Kidney (tissue), 14 donors: ENCODE measurements around the gene RIPK1. TPM values are rescaled to one million over a fixed set of nuclear protein-coding genes. Genes with fewer than 3 reads are reported as not detected.

Experiments used
- DNase-seq, 5 donors: peaks; one replicate each; pipeline ENCODE4 v3.0.0-alpha.2; 2013 to 2020
- FAIRE-seq: peaks from 2 replicates; lab custom pipeline; 2012; peaks lifted over from hg19 to GRCh38; lab: Jason Lieb, UNC
- H3K27ac ChIP-seq, 2 donors: one replicate each; pipeline ENCODE4 v1.7.0; 2013; ENCODE audit warnings: low read depth in 2 of 2, low read length in 2 of 2, inconsistent platforms in 1 of 2
- H3K27me3 ChIP-seq: one replicate; pipeline ENCODE4 v1.7.1; 2013; ENCODE audit warnings: low read length, inconsistent platforms; ENCODE audit not compliant: control insufficient read depth, insufficient read depth
- H3K36me3 ChIP-seq, 3 donors: one replicate each; pipeline versions ENCODE4 v1.7.0 to v1.7.1; 2013; ENCODE audit warnings: low read length in 3 of 3, control low read depth in 1 of 3, inconsistent platforms in 1 of 3; ENCODE audit not compliant: insufficient read depth in 3 of 3, control insufficient read depth in 2 of 3
- H3K4me1 ChIP-seq, 3 donors: one replicate each; pipeline versions ENCODE4 v1.7.0 to v1.7.1; 2013; ENCODE audit warnings: low read length in 3 of 3, inconsistent platforms in 1 of 3, low read depth in 1 of 3; ENCODE audit not compliant: control insufficient read depth in 2 of 3, insufficient read depth in 2 of 3
- H3K4me3 ChIP-seq, 3 donors: one replicate each; pipeline versions ENCODE4 v1.7.0 to v1.8.1; 2013; ENCODE audit warnings: low read length in 3 of 3, control low read depth in 1 of 3, inconsistent platforms in 1 of 3
- H3K9ac ChIP-seq, 3 donors: one replicate each; pipeline versions ENCODE4 v1.7.0 to v1.7.1; 2013; ENCODE audit warnings: low read length in 3 of 3, control low read depth in 1 of 3, inconsistent platforms in 1 of 3
- H3K9me3 ChIP-seq, 3 donors: one replicate each; pipeline versions ENCODE4 v1.7.0 to v1.7.1; 2013; ENCODE audit warnings: low read length in 3 of 3, control low read depth in 1 of 3, inconsistent platforms in 1 of 3; ENCODE audit not compliant: control insufficient read depth in 2 of 3, insufficient read depth in 1 of 3
- CTCF ChIP-seq: IDR thresholded peaks from 3 replicates; pipeline ENCODE4 v1.5.1; 2012; ENCODE audit warnings: mild to moderate bottlenecking, moderate library complexity, borderline replicate concordance; ENCODE audit not compliant: insufficient read depth; ENCODE audit errors: extremely low read depth
- intact Hi-C: fragments of 100-400 bp; cut with DNase I; formaldehyde crosslinking; loops from one replicate; pipeline ENCODE4 v1.11.1; 2022
- polyA plus RNA-seq: library from polyadenylated mRNA; stranded (reverse); fragments of 350-450 nt; fragmentation: Illumina TruSeq; extraction: RNeasy Lipid Tissue Mini Kit (QIAGEN cat#74804); gene quantifications from one replicate; pipeline ENCODE4 v1.2.3, GENCODE V29; 2014; ENCODE audit warnings: low read depth, low replicate concordance; ENCODE audit not compliant: insufficient read depth
- total RNA-seq: library from RNA; stranded (reverse); fragmentation: NEBNext Ultra II Directional; extraction: Animal tissue kit (Norgen Biotek cat#: 25700); gene quantifications from one replicate; pipeline ENCODE4 v1.2.1, GENCODE V29; 2021
- donor health status: control.
- donor health status: control.
- donor health status: control.
- donor health status: control.
- donor health status: control.
- donor health status: DM: yes; HTN: yes; CAD: no.
- donor health status: Normal renal cell carcinoma (clear cell type).

The RIPK1 gene
- total and polyA plus RNA-seq, 2 donors from 2014 or later, result 14.7 to 30.4 TPM

DNA sequence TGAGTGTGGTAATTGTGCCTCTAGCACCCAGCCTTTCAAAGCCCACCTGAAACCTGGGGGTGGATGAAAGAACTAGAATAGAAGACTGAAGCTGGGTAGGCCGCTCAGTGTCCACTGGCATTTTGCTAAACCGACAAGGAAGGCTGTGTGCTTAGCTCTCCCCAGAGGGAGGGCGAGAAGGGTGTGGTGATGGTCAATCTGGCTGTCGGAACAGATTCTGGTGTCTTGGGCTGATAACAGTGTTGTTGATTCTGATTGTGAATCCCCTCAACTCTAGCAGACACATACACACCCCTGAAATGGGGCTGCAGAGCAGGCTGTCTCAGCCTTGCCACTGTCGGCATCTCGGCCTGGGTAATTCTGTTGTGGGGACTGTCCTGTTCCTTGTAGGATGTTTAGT, 46.1 kb downstream of the RIPK1 start:
- no peaks in the 10 kb centered on the region for H3K9me3 ChIP-seq
- H3K4me1 ChIP-seq, result peaks cover 0 to 5% (median 4%) of the 10 kb centered on the region in 3 donors
- TF ChIP-seq CTCF, result no peak
- peaks cover 0 to 24% (median 19%) of the 10 kb centered on the region in 3 donors for H3K36me3 ChIP-seq
- no peak for FAIRE-seq
- no peak overlapping the region for H3K27ac ChIP-seq
- intact Hi-C loops, result no loop called here
- no peaks in the 10 kb centered on the region for H3K27me3 ChIP-seq
- H3K4me3 ChIP-seq, result no peak overlapping the region
- H3K9ac ChIP-seq, result no peak overlapping the region
- no peak for DNase-seq

- no peak for TF ChIP-seq CTCF
- no peaks in the 10 kb centered on the region for H3K9me3 ChIP-seq
- intact Hi-C loops, result no loop called here
- H3K4me1 ChIP-seq, result peaks cover 0 to 8% (median 4%) of the 10 kb centered on the region in 3 donors
- peak overlapping the region; percentile 94 to 95 for H3K27ac ChIP-seq
- H3K9ac ChIP-seq, result peak overlapping the region in 2 of 3 donors; percentile 57 to 65
- peaks cover 0 to 14% (median 13%) of the 10 kb centered on the region in 3 donors for H3K36me3 ChIP-seq
- H3K27me3 ChIP-seq, result no peaks in the 10 kb centered on the region
- H3K4me3 ChIP-seq, result peak overlapping the region; percentile 71 to 83 (median 73)
- no peak for DNase-seq
- no peak for FAIRE-seq
These were observed 49.6 kb downstream of the RIPK1 start for GRCh38 chr6:3117912-3118352.

DNA sequence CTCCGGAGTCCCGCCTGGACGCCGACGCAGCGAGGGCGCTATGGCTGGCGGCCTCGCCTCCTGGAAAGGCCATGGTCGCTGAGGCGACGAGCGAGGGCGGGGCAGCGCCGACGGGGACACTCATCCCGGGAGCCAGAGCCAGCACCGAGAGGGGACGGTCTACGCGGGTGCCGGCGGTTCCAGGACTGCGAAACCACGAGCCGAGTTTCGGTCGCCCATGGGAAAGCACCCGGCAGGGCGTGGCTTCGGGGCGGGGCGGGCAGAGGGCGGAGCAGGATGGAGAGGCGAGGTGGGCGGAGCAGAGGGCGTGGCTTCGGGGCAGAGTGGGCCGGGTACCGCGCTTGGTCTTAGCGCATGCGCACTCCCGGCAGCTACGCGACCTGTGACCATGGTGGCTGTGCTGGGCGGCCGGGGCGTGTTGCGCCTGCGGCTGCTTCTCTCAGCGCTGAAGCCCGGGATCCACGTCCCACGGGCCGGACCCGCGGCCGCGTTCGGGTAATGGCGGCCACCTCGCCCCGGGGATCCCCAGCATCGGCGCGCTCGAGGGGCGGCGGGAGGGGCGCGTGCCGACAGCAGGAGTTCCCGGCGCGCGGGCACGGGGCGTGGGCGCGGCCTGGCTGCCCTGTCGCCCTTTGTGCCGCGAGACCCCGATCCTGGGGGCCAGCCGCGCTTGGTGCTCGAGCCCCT, 50.2 kb downstream of the RIPK1 start, which contains the start of gene BPHL:
Gene BPHL (plus strand): TSS at position 359 of the 687 bp plus-strand sequence. CDS start 30 bp downstream, at position 389.
- no peaks in the 10 kb centered on the region for H3K9me3 ChIP-seq
- peak; percentile 97 to 99 (median 98) for DNase-seq
- peak within 1 kb of the TSS; percentile 72 to 83 (median 73) for H3K4me3 ChIP-seq
- TF ChIP-seq CTCF, result no peak
- peak within 1 kb of the TSS; percentile 39 to 65 (median 57) for H3K9ac ChIP-seq
- H3K27ac ChIP-seq, result peak within 1 kb of the TSS; percentile 94 to 95
- no peak for FAIRE-seq
- H3K4me1 ChIP-seq, result peaks cover 0 to 8% (median 4%) of the 10 kb centered on the region in 3 donors
- H3K27me3 ChIP-seq, result no peaks in the 10 kb centered on the region
- intact Hi-C loops, result no loop called here
- H3K36me3 ChIP-seq, result peaks cover 0 to 11% (median 9%) of the 10 kb centered on the region in 3 donors
